Peyer's patch (tissue), 4 donors: ENCODE data around the gene COX6B2. TPM values are rescaled to one million over a fixed set of nuclear protein-coding genes. Genes with fewer than 3 reads are reported as not detected.

Source experiments
- DNase-seq, 3 donors: peaks; one replicate each; pipeline ENCODE4 v3.0.0-alpha.2; 2017 to 2019
- H3K27ac ChIP-seq, 4 donors: fragments of 200-600 bp; sonication (generic); one replicate each; pipeline ENCODE4 v1.5.1; 2016 to 2019
- H3K27me3 ChIP-seq, 2 donors: fragments of 200-600 bp; sonication (generic); one replicate each; pipeline ENCODE4 v1.5.1; 2019
- H3K36me3 ChIP-seq, 3 donors: fragments of 200-600 bp; sonication (generic); one replicate each; pipeline ENCODE4 v1.5.1; 2016 to 2019
- H3K4me1 ChIP-seq, 4 donors: fragments of 200-600 bp; sonication (generic); one replicate each; pipeline ENCODE4 v1.5.1; 2016 to 2019
- H3K4me3 ChIP-seq, 4 donors: fragments of 200-600 bp; sonication (generic); 1 replicate in 3 of 4; 2 replicates in 1 of 4; pipeline ENCODE4 v1.5.1; 2016 to 2019; ENCODE audit warnings: mild to moderate bottlenecking in 1 of 4
- H3K9me3 ChIP-seq, 4 donors: fragments of 200-600 bp; sonication (generic); one replicate each; pipeline ENCODE4 v1.5.1; 2016 to 2019; ENCODE audit warnings: mild to moderate bottlenecking in 1 of 4
- CTCF ChIP-seq, 6 experiments: fragments of 450-650 bp in 4 of 6; fragments of 200-600 bp in 2 of 6; sonication (generic) in 1 of 6; IDR thresholded peaks; one replicate each; pipeline ENCODE4 v1.5.1; 2017 to 2019; ENCODE audit warnings: antibody characterized with exemption in 6 of 6, mild to moderate bottlenecking in 3 of 6, moderate library complexity in 1 of 6
- POLR2A ChIP-seq, 2 donors: fragments of 450-650 bp; IDR thresholded peaks; one replicate each; pipeline ENCODE4 v1.5.1; 2017; ENCODE audit warnings: antibody characterized with exemption in 2 of 2, mild to moderate bottlenecking in 2 of 2, moderate library complexity in 2 of 2
- total RNA-seq, 4 donors: library from RNA; depleted of rRNA; stranded (reverse); fragments of >200 nt; gene quantifications; one replicate each; pipeline ENCODE4 v1.1.0, GENCODE V29; 2016

Gene COX6B2
- total RNA-seq, 4 donors from 2014 or later, result not detected

GRCh38 chr19:55350620-55351315 lies 3.8 kb downstream of the COX6B2 start:
- no peak overlapping the region for H3K27ac ChIP-seq
- H3K36me3 ChIP-seq, result peaks cover 0 to 9% (median 0%) of the 10 kb centered on the region in 3 donors
- no peak overlapping the region for H3K4me3 ChIP-seq
- no peak for TF ChIP-seq POLR2A (IDR thresholded peaks at IDR 0.05)
- no peak for TF ChIP-seq CTCF (IDR thresholded peaks at IDR 0.05)
- H3K4me1 ChIP-seq, result peaks cover 3 to 30% (median 11%) of the 10 kb centered on the region in 4 donors
- peaks cover 0 to 27% of the 10 kb centered on the region in 2 donors for H3K27me3 ChIP-seq
- DNase-seq, result no peak
- no peaks in the 10 kb centered on the region for H3K9me3 ChIP-seq

GRCh38 chr19:55348317-55349034 lies 6.0 kb downstream of the COX6B2 start:
- Histone ChIP-seq H3K36me3 (peaks cover 0 to 13% (median 0%) of the 10 kb centered on the region in 3 donors), H3K9me3 (no peaks in the 10 kb centered on the region), H3K27ac (no peak overlapping the region), H3K4me1 (peaks cover 0 to 19% (median 2%) of the 10 kb centered on the region in 4 donors), H3K4me3 (no peak overlapping the region), H3K27me3 (peaks cover 0 to 13% of the 10 kb centered on the region in 2 donors)
- DNase-seq, result no peak
- TF ChIP-seq POLR2A (IDR thresholded peaks at IDR 0.05), result no peak
- TF ChIP-seq CTCF (IDR thresholded peaks at IDR 0.05), result no peak

- no peak for DNase-seq
- H3K36me3 ChIP-seq, result peaks cover 0 to 23% (median 0%) of the 10 kb centered on the region in 3 donors
- peaks cover 0 to 10% (median 0%) of the 10 kb centered on the region in 4 donors for H3K4me1 ChIP-seq
- H3K9me3 ChIP-seq, result no peaks in the 10 kb centered on the region
- no peak overlapping the region for H3K27ac ChIP-seq
- no peak for TF ChIP-seq CTCF (IDR thresholded peaks at IDR 0.05)
- TF ChIP-seq POLR2A (IDR thresholded peaks at IDR 0.05), result no peak
- peaks cover 0 to 5% of the 10 kb centered on the region in 2 donors for H3K27me3 ChIP-seq
- no peak overlapping the region for H3K4me3 ChIP-seq
Observed at GRCh38 chr19:55347442-55348009, 7.0 kb downstream of the COX6B2 start.

GRCh38 chr19:55346725-55347441 lies 7.6 kb downstream of the COX6B2 start:
- H3K4me1 ChIP-seq, result peaks cover 0 to 8% (median 0%) of the 10 kb centered on the region in 4 donors
- peaks cover 0 to 29% (median 0%) of the 10 kb centered on the region in 3 donors for H3K36me3 ChIP-seq
- no peaks in the 10 kb centered on the region for H3K9me3 ChIP-seq
- H3K27ac ChIP-seq, result no peak overlapping the region
- H3K27me3 ChIP-seq, result no peaks in the 10 kb centered on the region
- DNase-seq, result no peak
- no peak overlapping the region for H3K4me3 ChIP-seq
- no peak for TF ChIP-seq CTCF (IDR thresholded peaks at IDR 0.05)
- TF ChIP-seq POLR2A (IDR thresholded peaks at IDR 0.05), result no peak
